Stimulated activated CD4-positive, alpha-beta T cell treated with anti-CD3 and anti-CD28 coated beads, TNF-alpha, amount 100 ng/mL, for 1 hour (primary cell): Measurements from ENCODE around the gene NELFCD.

Source experiments
- DNase-seq, 3 donors: peaks; one replicate each; pipeline ENCODE4 v3.0.0-alpha.2; 2020; ENCODE audit warnings: low read depth in 3 of 3, low spot score in 1 of 3

The NELFCD gene

GRCh38 chr20:58993332-58994248 lies 12.5 kb downstream of the NELFCD start:
- no peak for DNase-seq

- DNase-seq = no peak
Measured at GRCh38 chr20:58994390-58995159, 13.5 kb downstream of the NELFCD start.

GRCh38 chr20:58995461-58996225 lies 14.6 kb downstream of the NELFCD start:
- DNase-seq = no peak

- no peak for DNase-seq
Measured at GRCh38 chr20:58996226-58996611, 15.2 kb downstream of the NELFCD start.

- DNase-seq = no peak
Measured at GRCh38 chr20:58997141-58997770, 16.2 kb downstream of the NELFCD start.

GRCh38 chr20:58998656-58999055 lies 17.6 kb downstream of the NELFCD start:
- no peak for DNase-seq

- no peak for DNase-seq
Measured at GRCh38 chr20:59000326-59000725, 19.3 kb downstream of the NELFCD start.

- no peak for DNase-seq
Measured at GRCh38 chr20:59001068-59001448, 20.0 kb downstream of the NELFCD start.

- DNase-seq = no peak
Measured at GRCh38 chr20:59001449-59002171, 20.6 kb downstream of the NELFCD start.

GRCh38 chr20:59002388-59002787 lies 21.3 kb downstream of the NELFCD start:
- DNase-seq = no peak

- DNase-seq = no peak
Measured at GRCh38 chr20:59002874-59003399, 21.9 kb downstream of the NELFCD start.

GRCh38 chr20:59003836-59004492 lies 22.9 kb downstream of the NELFCD start:
- no peak for DNase-seq

GRCh38 chr20:59004493-59004762 lies 23.4 kb downstream of the NELFCD start:
- peak in 2 of 3 donors; percentile 18 to 39 for DNase-seq

GRCh38 chr20:59004763-59005522 lies 23.9 kb downstream of the NELFCD start:
- no peak for DNase-seq

GRCh38 chr20:59005523-59006166 lies 24.6 kb downstream of the NELFCD start:
- no peak for DNase-seq

GRCh38 chr20:59006167-59006863 lies 25.3 kb downstream of the NELFCD start:
- DNase-seq = no peak

GRCh38 chr20:59006864-59007664 lies 26.0 kb downstream of the NELFCD start, which contains the start of gene CTSZ:
Gene CTSZ (minus strand): TSS chr20:59007254. CDS start chr20:59007128, 126 bp downstream.
- DNase-seq = no peak
